Right renal pelvis (tissue), 4 donors: ENCODE measurements around the gene P2RY6. TPM values are rescaled to one million over a fixed set of nuclear protein-coding genes. Genes with fewer than 3 reads are reported as not detected.
A peak's percentile ranks its signal among the peaks of the same experiment; 100 is the strongest.

Experiments
- DNase-seq, 4 donors: peaks; one replicate each; pipeline ENCODE4 v3.0.0-alpha.2; 2013; ENCODE audit warnings: low read depth in 4 of 4, low spot score in 3 of 4, missing footprints in 1 of 4
- polyA plus RNA-seq, 4 donors: library from polyadenylated mRNA; unstranded; fragments of 120-200 nt; gene quantifications; one replicate each; pipeline ENCODE4 v1.2.1, GENCODE V29; 2013; ENCODE audit not compliant: insufficient read length in 4 of 4

Gene P2RY6
- polyA plus RNA-seq, 4 donors, result 1.1 to 1.3 (median 1.1) TPM

DNA sequence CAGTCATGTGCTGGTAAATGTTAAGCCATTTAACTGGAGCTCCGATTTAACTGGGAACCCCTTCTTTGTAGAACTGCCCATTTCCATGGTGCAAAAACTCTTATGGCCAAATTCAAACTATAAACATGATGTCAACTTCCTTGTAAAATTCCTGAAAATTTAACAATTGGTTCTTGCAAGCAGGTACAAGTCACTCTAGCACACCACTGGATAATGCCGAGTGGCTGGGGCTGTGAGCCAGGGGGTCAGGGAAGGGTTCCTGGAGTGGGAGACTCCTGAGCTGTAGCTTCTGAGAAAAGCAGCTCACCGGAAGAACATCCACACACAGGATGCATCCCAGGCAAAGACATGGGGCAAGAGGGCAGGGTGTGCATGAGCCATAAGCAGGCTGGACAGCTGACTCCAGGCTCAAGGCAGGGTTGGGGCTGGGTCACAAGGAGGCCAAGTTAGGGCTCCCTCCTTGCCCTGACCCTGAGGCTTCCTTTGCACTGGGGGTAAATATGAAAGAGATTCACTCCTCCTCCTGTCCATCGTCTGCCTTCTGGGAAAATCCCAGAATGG is 35.9 kb upstream of the P2RY6 start:
- DNase-seq, result no peak

DNA sequence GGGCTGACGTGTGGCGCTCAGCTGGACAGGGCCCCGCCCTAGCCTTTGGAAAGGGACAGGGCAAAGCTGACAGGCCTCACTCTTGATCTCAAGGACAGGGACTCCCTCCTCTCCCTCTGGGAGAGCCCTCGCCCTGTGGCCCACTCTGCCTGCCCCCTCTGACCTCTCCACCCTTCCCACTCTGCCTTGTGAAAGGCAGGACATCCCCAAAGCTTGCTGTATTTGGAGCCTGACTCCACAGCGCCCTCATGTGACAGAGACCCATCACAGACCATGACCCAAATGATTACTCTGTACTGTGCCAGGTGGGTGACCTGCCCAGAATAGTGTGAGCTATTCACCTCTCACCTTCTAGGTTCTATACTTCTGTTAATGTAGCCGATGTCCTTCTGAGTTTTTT is 35.3 kb upstream of the P2RY6 start:
- DNase-seq, result no peak

DNA sequence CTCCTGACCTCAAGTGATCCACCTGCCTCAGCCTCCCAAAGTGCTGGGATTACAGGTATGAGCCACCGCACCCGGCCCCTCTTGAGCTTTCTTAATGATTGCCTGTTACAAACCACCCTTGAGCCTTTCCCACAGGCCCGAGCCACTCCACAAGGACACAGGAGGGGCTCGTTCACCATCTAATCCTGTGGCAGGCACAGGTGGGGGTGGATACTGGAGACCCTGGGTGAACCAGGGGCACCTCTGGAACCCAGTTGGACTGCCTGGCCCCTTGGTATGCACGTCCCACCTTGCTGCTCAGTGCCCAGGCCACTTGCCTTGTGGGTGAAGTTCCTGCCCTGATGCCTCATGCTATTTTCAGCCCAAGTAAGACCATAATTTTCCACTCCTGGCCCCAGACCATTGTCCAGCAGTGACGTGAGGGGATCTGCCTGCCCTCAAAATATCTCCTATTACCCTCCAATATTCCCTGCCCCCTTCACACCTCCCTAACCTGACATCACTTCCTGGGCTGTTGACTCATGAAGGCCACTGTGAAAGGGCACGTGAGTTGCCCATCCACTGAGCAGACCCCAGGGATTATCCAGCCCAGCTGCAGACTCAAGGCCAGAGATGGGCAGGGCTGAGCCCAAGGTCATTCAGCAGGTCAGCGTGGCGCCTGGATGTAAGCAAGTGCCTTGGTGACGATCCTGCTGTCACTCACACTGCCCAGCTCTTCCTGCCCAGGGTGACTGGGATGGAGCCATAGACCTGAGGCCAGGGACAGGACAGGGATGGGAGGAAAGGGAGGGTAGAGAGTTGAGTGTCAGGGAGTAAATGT is 34.5 kb upstream of the P2RY6 start:
- no peak for DNase-seq

DNA sequence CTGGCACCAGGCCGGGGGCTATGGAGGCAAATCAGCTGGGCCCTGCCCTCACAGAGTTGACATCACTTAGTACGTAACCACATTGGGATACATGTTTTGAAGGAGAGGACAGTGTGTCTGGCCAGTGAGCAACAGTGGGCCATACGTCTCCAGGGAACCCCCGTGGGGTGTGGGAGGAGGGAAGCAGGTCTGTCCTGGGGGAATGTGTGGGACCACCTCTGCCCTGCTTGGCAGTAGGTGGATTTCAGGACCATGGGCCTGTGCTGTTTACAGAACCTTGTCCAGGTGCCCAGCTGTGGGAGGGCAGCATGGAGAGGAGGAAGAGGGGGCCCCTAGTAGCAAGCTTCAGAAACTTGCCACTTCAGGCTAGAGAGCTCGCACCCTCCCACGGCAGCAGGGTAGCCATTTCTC is 33.0 kb upstream of the P2RY6 start:
- no peak for DNase-seq

DNA sequence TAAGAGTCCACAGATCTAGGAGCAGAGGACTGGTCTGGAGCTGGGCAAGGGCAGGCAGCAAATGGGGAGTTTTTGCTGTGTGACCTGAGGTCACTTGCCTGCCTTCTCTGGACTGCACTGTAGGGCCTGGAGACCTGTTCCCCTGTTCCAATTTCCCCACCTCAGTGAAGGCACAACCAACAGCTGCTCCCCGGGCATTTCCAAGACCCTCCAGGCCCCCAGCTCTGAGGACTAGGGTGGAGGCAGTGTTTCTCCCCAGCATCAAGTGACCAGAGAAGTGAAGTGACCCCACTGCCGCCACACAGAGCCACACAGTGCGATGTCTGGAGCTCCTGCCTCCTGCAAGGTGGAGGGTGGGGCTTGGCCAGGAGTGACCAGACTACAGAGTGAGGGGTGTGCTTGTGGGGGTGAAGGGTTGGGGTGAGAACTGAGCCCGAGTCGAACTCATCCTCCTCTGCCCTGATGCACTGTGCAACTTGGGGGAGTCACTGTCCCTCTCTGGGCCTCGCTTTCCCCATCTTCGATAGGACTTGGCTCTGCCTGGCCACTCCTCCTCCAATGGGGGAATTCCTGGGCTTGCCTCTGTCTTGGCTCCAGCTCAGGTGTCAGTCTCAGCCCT is 32.5 kb upstream of the P2RY6 start:
- DNase-seq, result no peak

DNA sequence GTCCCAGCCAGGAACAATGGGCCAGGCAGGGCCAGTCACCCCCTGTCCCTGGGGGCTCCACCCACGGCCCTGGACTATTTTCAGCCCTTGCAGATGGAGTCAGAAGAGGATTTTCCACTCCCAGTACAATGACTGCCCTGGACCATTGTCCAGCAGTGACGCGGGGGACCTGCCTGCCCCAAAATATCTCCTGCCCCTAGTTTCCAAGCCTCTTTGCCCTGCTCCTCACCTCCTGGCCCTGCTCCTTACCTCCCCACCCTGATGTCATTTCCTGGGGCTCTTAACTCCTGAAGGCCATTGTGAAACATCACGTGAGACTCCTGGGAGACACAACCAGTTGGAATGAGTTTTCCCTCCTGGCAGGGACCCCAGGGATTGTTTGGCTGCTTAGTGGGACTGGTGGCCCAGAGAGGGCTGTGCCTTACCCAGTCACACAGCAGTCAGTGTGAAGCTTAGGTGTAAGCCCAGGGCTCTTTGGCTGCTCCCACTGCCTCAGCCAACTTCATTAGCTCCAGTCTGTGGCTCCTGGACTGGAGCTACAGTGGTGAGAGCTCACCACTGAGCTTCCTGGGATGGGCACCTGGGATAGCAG is 31.9 kb upstream of the P2RY6 start:
- DNase-seq, result no peak

DNA sequence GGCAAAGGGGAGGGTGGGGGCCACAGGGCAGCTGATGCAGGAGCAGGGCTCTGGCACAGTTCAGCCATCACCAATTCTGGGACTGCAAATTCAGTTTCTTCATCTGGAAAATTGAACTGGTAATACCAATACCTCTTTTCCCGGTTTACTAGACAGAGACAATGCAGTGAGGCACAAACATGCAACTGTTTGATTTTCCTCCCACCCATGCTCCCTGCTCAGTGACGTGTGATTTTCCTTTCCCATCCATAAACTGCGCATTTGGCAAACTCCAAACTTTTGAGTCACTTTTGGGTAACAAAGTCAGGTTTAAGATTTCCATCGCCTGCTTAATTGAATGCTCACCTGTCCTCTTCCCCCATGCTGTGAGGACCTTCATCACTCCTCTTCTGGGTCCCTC is 30.8 kb upstream of the P2RY6 start:
- no peak for DNase-seq

DNA sequence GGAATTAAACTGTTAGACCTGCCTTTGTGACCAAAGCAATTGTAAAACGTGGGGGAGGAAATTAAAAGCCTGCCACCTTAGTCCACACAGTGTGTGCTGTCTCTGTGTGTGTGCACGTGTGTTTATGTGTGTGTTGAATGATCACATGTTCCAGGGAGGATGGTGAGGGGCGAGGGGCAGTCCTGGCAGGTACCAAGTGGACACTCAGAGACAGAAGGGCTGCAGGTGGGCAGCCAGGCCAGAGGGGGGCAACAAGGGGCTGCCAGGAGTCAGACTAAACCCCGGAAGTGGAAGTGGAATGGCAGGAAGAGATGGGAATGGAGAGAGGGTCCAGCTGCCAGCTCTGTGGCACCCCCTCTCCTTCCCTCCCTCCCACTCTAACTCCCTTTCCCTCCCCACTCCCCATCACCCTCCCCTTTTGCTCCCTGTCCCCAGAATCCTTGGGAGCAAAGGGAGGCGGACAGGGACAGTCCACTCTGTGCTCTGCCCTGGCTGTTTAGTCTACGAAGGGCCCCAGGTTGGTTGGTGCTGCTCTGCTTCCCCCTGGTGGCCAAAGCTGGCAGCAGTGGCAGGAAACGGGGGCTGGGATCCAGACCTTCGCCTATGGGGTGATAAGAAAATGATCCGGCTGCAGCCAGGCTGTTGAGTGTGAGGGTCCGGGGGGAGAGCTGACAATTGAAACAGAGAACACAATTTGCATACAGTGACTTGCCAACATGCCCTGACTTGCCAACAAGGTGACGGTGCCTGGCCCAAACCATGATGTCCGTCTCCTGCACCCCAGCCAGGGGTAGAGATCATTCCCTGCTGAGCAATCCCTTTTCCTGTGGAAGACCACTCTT is 29.7 kb upstream of the P2RY6 start:
- peak; percentile 51 to 73 (median 58) for DNase-seq

DNA sequence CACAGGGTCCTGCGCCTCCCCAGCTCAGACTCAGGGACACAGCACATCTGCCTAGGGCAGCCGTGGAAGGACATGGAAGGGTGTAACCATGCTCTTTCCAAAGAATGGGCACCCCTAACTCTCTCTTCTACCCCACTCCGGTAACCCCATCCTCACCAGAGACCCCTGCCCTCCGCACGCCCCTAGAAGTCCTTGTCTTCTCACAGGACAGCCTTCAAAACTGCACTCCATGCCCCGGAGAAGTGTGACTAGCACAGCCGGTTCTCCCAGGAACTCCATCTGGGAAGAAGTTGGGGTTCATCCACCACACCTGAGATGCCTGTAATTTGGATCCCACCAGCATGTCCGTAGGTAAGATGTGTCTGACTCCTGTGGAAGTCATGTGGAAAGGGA is 29.0 kb upstream of the P2RY6 start:
- DNase-seq, result no peak

DNA sequence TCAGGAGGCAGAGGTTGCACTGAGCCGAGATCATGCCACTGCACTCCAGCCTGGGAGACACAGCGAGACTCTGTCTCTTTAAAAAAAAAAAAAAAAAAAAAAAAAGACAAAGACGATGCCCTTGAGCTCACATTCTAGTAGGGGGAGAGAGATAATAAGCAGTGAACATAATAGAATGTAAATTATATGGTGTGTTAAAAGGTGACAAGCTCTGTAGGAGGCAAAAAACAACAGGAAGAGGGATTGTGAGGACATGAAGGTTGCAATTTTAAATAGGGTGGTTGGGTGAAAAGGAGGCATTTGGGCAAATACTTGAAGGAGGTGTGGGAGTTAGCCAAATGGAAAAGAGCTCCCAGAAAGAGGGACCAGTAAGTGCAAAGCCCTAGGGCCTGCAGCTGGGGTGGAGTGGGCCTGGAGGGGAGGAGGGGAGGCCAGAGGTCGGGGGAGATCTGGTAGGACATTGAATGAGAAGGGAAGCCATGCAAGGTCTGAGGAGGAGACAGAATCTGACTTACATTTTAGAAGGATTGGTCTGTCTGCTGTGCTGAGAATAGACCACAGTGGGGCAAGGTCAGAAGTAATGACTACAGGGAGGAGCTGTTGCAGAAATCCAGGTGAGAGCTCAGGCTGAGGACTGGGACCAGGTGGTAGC is 27.4 kb upstream of the P2RY6 start:
- DNase-seq, result no peak

DNA sequence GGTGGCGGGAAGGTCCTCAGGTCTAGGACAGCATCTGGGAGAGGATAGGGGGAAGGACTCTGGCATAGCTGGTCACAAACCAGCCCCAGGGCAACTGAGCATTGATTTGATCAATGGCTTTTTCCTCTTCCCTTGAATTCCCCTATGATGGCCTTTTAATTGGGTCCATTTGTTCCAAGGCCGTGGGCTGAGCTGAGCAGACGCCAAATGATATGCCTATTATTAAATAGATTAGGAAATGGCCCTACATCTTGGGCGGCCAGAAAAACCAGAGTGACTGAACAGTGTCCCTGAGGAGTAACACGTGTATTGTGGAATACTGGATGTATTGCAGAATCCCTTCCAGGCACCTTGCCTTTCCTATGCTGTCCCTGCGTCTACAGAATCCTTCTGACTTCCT is 26.7 kb upstream of the P2RY6 start:
- DNase-seq, result no peak

DNA sequence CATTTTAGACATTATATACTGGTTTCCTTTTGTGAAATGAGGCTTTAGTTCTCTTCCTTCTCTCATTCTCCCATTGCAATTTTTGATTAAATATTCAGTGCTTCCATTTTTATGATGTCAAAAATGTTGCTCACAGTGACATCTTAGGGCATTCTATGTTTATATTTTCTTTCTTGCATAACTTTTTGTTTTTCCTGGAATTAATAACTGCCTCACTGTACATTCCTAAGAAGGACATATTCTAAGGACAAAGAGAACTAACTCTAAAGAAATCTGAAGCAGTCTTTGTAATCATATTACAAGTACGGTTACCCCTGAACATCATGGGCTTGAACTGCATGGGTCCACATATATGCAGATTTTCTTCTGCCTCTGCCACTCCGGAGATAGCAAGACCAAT is 25.8 kb upstream of the P2RY6 start:
- DNase-seq, result no peak

DNA sequence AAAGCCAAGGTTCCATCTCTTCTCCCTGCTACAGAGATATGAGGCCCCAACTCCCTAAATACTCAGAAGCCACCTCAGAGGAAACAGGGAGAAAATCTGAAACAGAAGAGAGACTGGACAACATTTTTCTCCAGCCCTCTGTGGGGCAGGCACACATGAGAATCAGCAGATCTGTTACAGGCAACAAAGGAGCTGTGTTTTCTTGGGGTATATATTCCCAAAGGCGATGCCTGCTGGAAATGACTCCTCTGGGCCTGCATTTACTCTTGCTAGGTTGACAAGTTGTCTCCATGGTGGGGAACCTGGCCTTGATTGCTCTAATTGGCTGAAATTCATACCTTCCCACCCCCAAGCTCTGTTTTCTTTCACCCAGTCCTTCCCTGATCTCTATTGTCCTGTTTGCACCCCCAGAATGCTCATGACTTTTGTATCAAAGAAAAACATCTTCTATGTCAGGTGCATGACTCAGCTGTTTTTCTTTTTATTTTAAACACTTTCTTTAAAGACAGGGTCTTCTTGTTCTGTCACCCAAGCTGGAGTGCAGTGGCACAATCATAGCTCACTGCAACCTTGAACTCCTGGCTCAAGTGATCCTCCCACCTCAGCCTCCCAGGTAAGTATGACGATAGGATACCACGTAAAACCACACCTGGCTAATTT is 23.5 kb upstream of the P2RY6 start:
- DNase-seq, result no peak

DNA sequence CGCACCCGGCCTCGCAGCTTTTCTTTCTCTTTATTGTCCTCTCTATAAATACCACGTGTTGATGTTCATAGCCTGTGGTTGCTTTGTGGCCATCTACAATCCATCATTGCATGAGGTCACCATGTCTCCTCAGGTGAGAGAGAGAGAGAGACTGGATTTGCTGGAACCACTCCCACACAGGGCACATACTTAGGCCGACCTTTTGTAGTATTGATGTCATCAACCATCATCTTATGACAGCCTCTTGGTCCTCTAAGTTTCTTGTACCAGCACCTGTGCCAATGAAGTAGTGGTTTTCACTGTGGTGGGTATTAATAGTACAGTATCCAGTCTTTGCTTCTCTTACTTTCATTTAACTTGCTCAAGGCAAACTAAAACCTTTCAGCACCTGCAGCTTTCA is 22.8 kb upstream of the P2RY6 start:
- DNase-seq, result no peak

DNA sequence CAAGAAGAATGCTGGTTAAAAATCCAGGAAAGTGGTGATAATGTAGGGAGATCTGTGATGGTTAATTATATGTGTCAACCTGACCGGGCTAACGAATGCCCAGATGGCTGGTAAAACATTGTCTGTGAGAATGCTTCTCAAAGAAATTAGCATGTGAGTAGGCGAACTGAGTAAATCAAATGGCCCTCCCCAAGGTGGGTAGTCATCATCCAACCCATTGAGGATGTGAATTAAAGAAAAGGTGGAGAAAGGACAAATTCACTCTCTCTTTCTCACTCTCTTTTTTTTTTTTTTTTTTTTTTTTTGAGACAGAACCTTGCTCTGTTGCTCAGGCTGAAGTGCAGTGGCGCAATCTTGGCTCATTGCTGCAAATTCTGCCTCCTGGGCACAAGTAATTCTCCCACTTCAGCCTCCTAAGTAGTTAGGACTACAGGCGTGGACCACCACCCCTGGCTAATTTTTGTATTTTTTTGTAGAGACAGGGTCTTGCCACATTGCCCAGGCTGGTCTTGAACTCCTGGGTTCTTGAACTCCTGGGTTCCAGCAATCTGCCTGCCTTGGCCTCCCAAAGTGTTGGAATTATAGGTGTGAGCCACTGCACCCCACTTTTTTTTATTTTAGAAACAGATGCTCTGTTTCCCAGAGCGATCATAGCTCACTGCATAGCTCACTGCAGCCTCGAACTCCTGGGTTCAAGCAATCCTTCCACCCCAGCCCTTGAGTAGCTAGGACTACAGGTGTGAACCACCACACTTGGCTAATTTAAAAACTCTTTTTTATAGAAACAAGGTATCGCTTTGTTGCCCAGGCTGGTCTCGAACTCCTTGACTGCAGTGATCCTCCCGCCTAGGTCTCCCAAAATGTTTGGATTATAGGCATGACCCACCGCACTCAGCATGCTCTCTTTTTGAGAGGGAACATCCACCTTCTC is 22.0 kb upstream of the P2RY6 start:
- no peak for DNase-seq

DNA sequence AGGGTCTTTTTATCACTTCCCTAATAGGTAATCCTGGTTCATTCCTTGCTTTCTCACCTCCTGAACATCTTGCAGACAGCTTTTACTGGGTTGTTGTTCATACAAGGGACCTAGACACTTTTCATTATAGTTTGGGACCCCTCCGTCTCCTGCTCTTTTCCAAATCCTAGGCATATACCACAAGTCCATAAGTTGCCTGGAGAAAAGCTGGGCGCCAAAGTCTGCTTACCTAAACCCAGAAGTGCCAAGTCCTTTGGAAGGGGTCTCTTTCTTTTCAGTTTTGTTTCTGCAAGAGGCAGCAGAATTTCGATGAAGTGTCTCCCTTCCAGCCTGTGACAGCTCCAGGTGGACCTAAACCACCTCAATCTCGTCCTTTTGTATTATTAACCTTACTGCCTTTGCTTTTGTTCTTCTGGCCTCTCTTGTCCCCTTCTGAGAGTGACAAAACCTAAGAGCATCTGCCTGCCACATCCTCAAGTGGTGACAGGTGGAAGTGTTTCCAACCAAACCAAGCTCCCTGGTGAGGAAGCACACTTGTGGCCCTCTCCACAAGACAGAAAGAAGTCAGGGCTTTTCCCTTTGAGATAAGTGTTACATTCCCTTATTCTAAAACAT is 19.5 kb upstream of the P2RY6 start:
- DNase-seq, result no peak

DNA sequence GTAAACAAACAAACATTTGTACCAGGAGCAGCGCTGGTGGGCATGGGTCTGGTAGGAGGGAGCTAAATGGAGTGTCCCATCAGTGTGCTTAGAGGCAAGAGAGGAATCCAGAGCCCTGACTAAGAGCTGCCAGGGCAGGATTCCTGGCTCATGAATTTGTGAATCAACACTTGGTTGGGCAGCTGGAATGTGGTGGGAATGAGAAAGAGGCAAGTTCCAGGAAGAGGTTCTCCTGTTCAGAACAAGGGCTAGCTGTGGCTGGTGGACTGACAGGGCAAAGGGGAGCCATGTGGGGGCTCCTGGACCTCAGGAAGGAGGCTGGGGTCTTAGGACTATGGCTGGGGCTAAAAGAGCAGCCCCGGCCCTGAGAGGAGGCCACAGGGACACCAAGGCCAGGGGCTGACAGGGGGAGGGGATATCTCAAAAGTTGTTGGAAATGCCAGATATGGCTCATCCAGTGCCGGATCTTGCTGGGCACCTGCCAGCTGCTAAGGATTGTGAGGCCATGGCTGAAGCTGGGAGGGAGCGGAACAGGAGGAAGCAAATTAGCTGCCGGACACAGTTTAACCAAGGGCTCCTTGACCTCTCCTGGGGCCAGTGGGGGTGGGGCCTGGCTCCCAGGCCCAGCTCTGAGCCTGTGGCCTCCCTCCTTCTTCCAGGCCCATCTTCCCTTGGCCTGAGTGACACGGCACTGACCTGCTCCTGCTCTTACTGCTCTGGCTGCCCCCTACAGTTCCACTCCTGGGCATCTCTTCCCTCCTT is 14.6 kb upstream of the P2RY6 start:
- peak; percentile 39 to 68 (median 60) for DNase-seq
